ENCODE measurements around the gene TBC1D3I.
"Not testable (repeated sequence)": the region's sequence is repeated elsewhere in the genome, so short reads cannot be mapped to it uniquely, and the experiment has no call there.

GRCh38 chr17:36289965-36290612 is 25.7 kb upstream of the TBC1D3I start:
- TF ChIP-seq CTCF (conservative IDR thresholded peaks at IDR 0.05 in 1 of 2, IDR thresholded peaks at IDR 0.05 in 1 of 2; ENCODE audit: low read depth in 1 of 2, low read length in 2 of 2); EZH2 (IDR thresholded peaks at IDR 0.05; ENCODE audit: low read length, missing control alignments): not testable (repeated sequence)

Data from fibroblast of lung (primary cell).